Mesothelial cell of epicardium (in vitro differentiated cells): Measurements from ENCODE around the gene CMTM4. TPM values are rescaled to one million over a fixed set of nuclear protein-coding genes. Genes with fewer than 3 reads are reported as not detected.

Experiments used
- DNase-seq, 2 experiments: peaks; one replicate each; pipeline ENCODE4 v3.0.0; 2021; ENCODE audit warnings: low spot score in 2 of 2; ENCODE audit not compliant: unreplicated experiment in 2 of 2
- H3K27ac Mint-ChIP-seq: 2 replicates; pipeline ENCODE4 v1.8.0; 2021; ENCODE audit warnings: mixed read lengths
- H3K27me3 Mint-ChIP-seq: 2 replicates; pipeline ENCODE4 v1.8.0; 2021; ENCODE audit warnings: low read depth, mixed read lengths
- H3K36me3 Mint-ChIP-seq: 2 replicates; pipeline ENCODE4 v1.8.0; 2021; ENCODE audit warnings: mixed read lengths
- H3K4me1 Mint-ChIP-seq: 2 replicates; pipeline ENCODE4 v1.8.0; 2021; ENCODE audit warnings: mixed read lengths
- H3K4me3 Mint-ChIP-seq: 2 replicates; pipeline ENCODE4 v1.8.0; 2021; ENCODE audit warnings: mild to moderate bottlenecking, moderate library complexity, mixed read lengths
- H3K9me3 Mint-ChIP-seq: 2 replicates; pipeline ENCODE4 v1.8.0; 2021; ENCODE audit warnings: mixed read lengths
- total RNA-seq: library from RNA; stranded (reverse); gene quantifications from 3 replicates; pipeline ENCODE4 v1.2.1, GENCODE V29; 2021
- TF ChIP-seq, protein P1 (sequence below): fragments of 200-600 bp; sonication (generic); IDR thresholded peaks from one replicate; pipeline ENCODE4 v1.5.0; 2021; ENCODE audit warnings: antibody characterized with exemption; ENCODE audit not compliant: unreplicated experiment

Gene CMTM4
- total RNA-seq, result 60.1 to 63.4 TPM (median 60.8 TPM) in 3 replicates

- Mint-ChIP-seq H3K36me3 (no peaks in the 10 kb centered on the region), H3K27ac (peak within 1 kb of the TSS; percentile 69), H3K4me1 (peaks cover 20% of the 10 kb centered on the region), H3K27me3 (peaks cover 1% of the 10 kb centered on the region), H3K9me3 (no peaks in the 10 kb centered on the region), H3K4me3 (peak within 1 kb of the TSS; percentile 77)
- TF ChIP-seq, protein P1, sequence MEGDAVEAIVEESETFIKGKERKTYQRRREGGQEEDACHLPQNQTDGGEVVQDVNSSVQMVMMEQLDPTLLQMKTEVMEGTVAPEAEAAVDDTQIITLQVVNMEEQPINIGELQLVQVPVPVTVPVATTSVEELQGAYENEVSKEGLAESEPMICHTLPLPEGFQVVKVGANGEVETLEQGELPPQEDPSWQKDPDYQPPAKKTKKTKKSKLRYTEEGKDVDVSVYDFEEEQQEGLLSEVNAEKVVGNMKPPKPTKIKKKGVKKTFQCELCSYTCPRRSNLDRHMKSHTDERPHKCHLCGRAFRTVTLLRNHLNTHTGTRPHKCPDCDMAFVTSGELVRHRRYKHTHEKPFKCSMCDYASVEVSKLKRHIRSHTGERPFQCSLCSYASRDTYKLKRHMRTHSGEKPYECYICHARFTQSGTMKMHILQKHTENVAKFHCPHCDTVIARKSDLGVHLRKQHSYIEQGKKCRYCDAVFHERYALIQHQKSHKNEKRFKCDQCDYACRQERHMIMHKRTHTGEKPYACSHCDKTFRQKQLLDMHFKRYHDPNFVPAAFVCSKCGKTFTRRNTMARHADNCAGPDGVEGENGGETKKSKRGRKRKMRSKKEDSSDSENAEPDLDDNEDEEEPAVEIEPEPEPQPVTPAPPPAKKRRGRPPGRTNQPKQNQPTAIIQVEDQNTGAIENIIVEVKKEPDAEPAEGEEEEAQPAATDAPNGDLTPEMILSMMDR, result no peak
- peak; percentile 85 to 86 for DNase-seq
Measured at GRCh38 chr16:66696669-66697630, at the start of gene CMTM4. Gene CMTM4 (minus strand): TSS chr16:66696743. CDS start chr16:66696525, 218 bp downstream.

DNA sequence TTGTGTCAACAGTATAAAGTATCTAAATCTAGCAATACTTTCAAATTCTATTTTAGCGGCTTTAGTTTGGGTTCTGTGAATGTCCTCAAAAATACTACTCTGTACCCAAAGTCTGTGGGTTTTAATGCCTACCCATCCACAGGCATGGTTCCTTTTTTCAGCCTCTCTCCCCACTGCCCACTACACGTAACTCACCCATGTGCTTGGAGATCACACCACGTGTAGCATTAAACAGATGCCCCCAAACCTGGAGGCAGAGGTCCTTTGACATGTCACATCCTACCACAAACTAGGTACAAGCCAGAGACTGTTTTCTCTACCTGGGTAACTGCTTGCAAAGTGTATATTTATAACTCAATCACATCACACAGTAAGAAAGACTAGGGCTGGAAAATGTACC is 49.5 kb upstream of the CMTM4 start:
- DNase-seq, result no peak
- Mint-ChIP-seq H3K4me1 (peaks cover 24% of the 10 kb centered on the region), H3K27ac (no peak overlapping the region), H3K9me3 (no peaks in the 10 kb centered on the region), H3K4me3 (no peak overlapping the region), H3K27me3 (no peaks in the 10 kb centered on the region), H3K36me3 (peaks cover 7% of the 10 kb centered on the region)
- TF ChIP-seq, protein P1, result no peak

- TF ChIP-seq, protein P1, result no peak
- Mint-ChIP-seq H3K9me3 (no peaks in the 10 kb centered on the region), H3K27me3 (no peaks in the 10 kb centered on the region), H3K36me3 (peaks cover 15% of the 10 kb centered on the region), H3K4me3 (no peak overlapping the region), H3K27ac (peak overlapping the region; percentile 80), H3K4me1 (peaks cover 4% of the 10 kb centered on the region)
- DNase-seq, result no peak
Measured at GRCh38 chr16:66741950-66742808, 45.6 kb upstream of the CMTM4 start.

DNA sequence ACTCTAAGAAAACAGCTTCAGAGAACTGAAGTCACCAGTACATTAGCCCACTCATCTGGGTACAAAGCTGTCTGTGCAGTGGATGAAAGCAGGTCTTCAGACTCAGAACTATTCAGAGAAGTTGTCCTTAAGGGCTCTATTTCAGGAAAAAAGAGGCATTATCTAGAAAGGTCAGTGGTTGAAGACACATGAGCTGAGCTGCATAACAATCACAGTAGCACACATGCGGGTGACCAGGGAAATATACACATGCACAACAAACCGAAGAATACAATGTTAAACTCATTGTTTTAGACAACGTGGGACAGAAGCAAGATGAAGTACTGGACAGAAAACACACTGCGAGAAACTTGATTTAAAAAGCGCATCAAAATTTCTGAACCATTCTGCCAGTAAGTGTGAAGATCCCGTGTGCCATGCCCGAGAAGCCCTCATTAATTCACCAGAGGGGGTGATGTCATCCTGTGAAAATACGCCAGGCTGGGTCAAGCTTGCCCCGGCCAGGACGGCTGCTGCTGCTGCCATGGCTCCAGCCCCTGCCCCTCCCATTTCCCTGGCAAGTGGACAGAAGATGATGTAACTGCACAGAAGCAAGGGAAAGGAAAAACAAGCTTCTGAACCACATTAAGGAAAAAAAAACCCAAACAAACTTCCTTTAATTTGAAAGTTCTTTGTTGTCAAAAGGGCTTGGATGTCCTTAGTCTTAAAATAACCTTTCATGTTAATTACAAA is 44.8 kb upstream of the CMTM4 start:
- TF ChIP-seq, protein P1, result no peak

DNA sequence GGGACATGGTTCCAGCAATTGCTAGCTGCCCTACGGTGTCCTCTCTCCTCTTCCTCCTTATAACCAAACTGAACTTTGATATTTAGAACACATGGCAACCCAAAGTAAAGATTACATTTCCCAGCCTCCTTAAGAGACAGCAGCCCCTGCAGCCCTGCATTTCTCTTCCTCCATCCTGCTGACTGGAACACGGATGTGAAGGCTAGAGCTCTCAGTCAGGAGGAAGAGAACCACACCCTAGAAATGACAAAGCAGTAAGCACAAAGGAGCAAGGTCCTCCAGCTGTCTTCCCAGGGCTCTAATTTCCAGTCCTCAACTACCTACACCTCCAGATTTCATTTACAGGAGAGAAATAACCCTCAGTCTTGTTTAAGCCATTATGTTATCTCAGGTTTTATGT is 44.0 kb upstream of the CMTM4 start:
- Mint-ChIP-seq H3K27me3 (no peaks in the 10 kb centered on the region), H3K4me3 (no peak overlapping the region), H3K9me3 (no peaks in the 10 kb centered on the region), H3K27ac (peak overlapping the region; percentile 24), H3K36me3 (peaks cover 21% of the 10 kb centered on the region), H3K4me1 (peaks cover 4% of the 10 kb centered on the region)
- TF ChIP-seq, protein P1, result no peak
- DNase-seq, result no peak

More for the DNA sequence above, 44.8 kb upstream of the CMTM4 start:
- DNase-seq, result no peak
- Mint-ChIP-seq H3K4me3 (no peak overlapping the region), H3K27me3 (no peaks in the 10 kb centered on the region), H3K27ac (no peak overlapping the region), H3K9me3 (no peaks in the 10 kb centered on the region), H3K36me3 (peaks cover 15% of the 10 kb centered on the region), H3K4me1 (peaks cover 4% of the 10 kb centered on the region)
